H9 (cell line): Measurements from ENCODE around the gene BDNF. TPM values are rescaled to one million over a fixed set of nuclear protein-coding genes. Genes with fewer than 3 reads are reported as not detected.

Source experiments
- DNase-seq: peaks from one replicate; pipeline ENCODE4 v3.0.0-alpha.2; 2017
- H2AFZ ChIP-seq: one replicate; pipeline ENCODE4 v1.6.1; 2013; ENCODE audit warnings: mild to moderate bottlenecking, low read length, control low read depth, moderate library complexity
- H2AK5ac ChIP-seq: 2 replicates; pipeline ENCODE4 v1.6.1; 2013; ENCODE audit warnings: low read length, control low read depth, mixed read lengths; ENCODE audit not compliant: insufficient read length
- H2BK120ac ChIP-seq: one replicate; pipeline ENCODE4 v1.6.1; 2013; ENCODE audit warnings: low read depth, mild to moderate bottlenecking, low read length, control low read depth, inconsistent platforms; ENCODE audit not compliant: poor library complexity, severe bottlenecking
- H2BK12ac ChIP-seq: 2 replicates; pipeline ENCODE4 v1.6.1; 2013; ENCODE audit warnings: low read length, control low read depth, mixed read lengths, low read depth; ENCODE audit not compliant: insufficient read length
- H2BK15ac ChIP-seq: 2 replicates; pipeline ENCODE4 v1.6.1; 2013; ENCODE audit warnings: low read depth, low read length, control low read depth
- H2BK20ac ChIP-seq: one replicate; pipeline ENCODE4 v1.6.1; 2013; ENCODE audit warnings: low read depth, mild to moderate bottlenecking, low read length, control low read depth, inconsistent platforms; ENCODE audit not compliant: poor library complexity, severe bottlenecking
- H2BK5ac ChIP-seq: 2 replicates; pipeline ENCODE4 v1.6.1; 2013; ENCODE audit warnings: low read length, control low read depth, mixed read lengths; ENCODE audit not compliant: insufficient read length
- H3K14ac ChIP-seq: 2 replicates; pipeline ENCODE4 v1.6.1; 2013; ENCODE audit warnings: low read length, control low read depth; ENCODE audit not compliant: insufficient read depth
- H3K18ac ChIP-seq: 2 replicates; pipeline ENCODE4 v1.6.1; 2013; ENCODE audit warnings: low read depth, mild to moderate bottlenecking, mixed read lengths, low read length, control low read depth; ENCODE audit not compliant: insufficient read length
- H3K23ac ChIP-seq: 2 replicates; pipeline ENCODE4 v1.6.1; 2013; ENCODE audit warnings: low read length, control low read depth, mixed read lengths, low read depth; ENCODE audit not compliant: insufficient read length
- H3K23me2 ChIP-seq: 2 replicates; pipeline ENCODE4 v1.6.1; 2013; ENCODE audit warnings: low read depth, mild to moderate bottlenecking, mixed read lengths, low read length, control low read depth; ENCODE audit not compliant: insufficient read length, poor library complexity, severe bottlenecking
- H3K27ac ChIP-seq: 2 replicates; pipeline ENCODE4 v1.5.1; 2013; ENCODE audit warnings: low read length, control low read depth, mixed read lengths, low read depth; ENCODE audit not compliant: insufficient read length
- H3K27me3 ChIP-seq: 2 replicates; pipeline ENCODE4 v1.6.1; 2013; ENCODE audit warnings: low read length, control low read depth, inconsistent platforms; ENCODE audit not compliant: insufficient read depth
- H3K4ac ChIP-seq: 2 replicates; pipeline ENCODE4 v1.6.1; 2013; ENCODE audit warnings: low read depth, mild to moderate bottlenecking, control low read depth, inconsistent platforms, low read length, moderate library complexity
- H3K4me1 ChIP-seq: 2 replicates; pipeline ENCODE4 v1.6.1; 2013; ENCODE audit warnings: low read length, control low read depth, inconsistent platforms; ENCODE audit not compliant: insufficient read depth
- H3K4me2 ChIP-seq: 2 replicates; pipeline ENCODE4 v1.6.1; 2013; ENCODE audit warnings: low read length, control low read depth, mixed read lengths; ENCODE audit not compliant: insufficient read length, insufficient read depth
- H3K56ac ChIP-seq: 2 replicates; pipeline ENCODE4 v1.6.1; 2013; ENCODE audit warnings: low read depth, mild to moderate bottlenecking, mixed read lengths, low read length, control low read depth; ENCODE audit not compliant: insufficient read length
- H3K79me1 ChIP-seq: 2 replicates; pipeline ENCODE4 v1.6.1; 2013; ENCODE audit warnings: low read depth, mild to moderate bottlenecking, moderate library complexity, low read length, control low read depth, inconsistent platforms; ENCODE audit not compliant: insufficient read depth, poor library complexity, severe bottlenecking
- H3K79me2 ChIP-seq: 2 replicates; pipeline ENCODE4 v1.6.1; 2013; ENCODE audit warnings: low read length, control low read depth, inconsistent platforms; ENCODE audit not compliant: insufficient read depth
- H3K9ac ChIP-seq: 2 replicates; pipeline ENCODE4 v1.6.1; 2013; ENCODE audit warnings: low read length, control low read depth, mixed read lengths; ENCODE audit not compliant: insufficient read length; ENCODE audit errors: extremely low read depth
- H3K9me3 ChIP-seq: one replicate; pipeline ENCODE4 v1.6.1; 2013; ENCODE audit warnings: low read depth, low read length, inconsistent platforms; ENCODE audit not compliant: control insufficient read depth
- H3T11ph ChIP-seq: one replicate; pipeline ENCODE4 v1.6.1; 2013; ENCODE audit warnings: mild to moderate bottlenecking, low read length, control low read depth, inconsistent platforms
- H4K20me1 ChIP-seq: one replicate; pipeline ENCODE4 v1.6.1; 2013; ENCODE audit not compliant: control insufficient read depth, insufficient read length, insufficient read depth
- H4K5ac ChIP-seq: 2 replicates; pipeline ENCODE4 v1.6.1; 2013; ENCODE audit warnings: low read depth, mild to moderate bottlenecking, mixed read lengths, low read length, control low read depth; ENCODE audit not compliant: insufficient read length
- H4K8ac ChIP-seq: replicated peaks from 2 replicates; pipeline ENCODE4 v1.6.1; 2013; ENCODE audit warnings: low read length, control low read depth, mixed read lengths, low read depth; ENCODE audit not compliant: insufficient read length
- H4K91ac ChIP-seq: 2 replicates; pipeline ENCODE4 v1.6.1; 2013; ENCODE audit warnings: low read depth, mild to moderate bottlenecking, moderate library complexity, mixed read lengths, low read length, control low read depth; ENCODE audit not compliant: insufficient read length
- H3K27ac Mint-ChIP-seq, 3 experiments: 2 replicates in 2 of 3; 3 replicates in 1 of 3; pipeline ENCODE4 v1.8.0; 2020 to 2021; ENCODE audit warnings: mixed read lengths in 3 of 3, mild to moderate bottlenecking in 1 of 3, moderate library complexity in 1 of 3
- H3K27me3 Mint-ChIP-seq: 2 replicates; pipeline ENCODE4 v1.8.0; 2021; ENCODE audit warnings: low read depth, mild to moderate bottlenecking, moderate library complexity, mixed read lengths
- H3K36me3 Mint-ChIP-seq, 3 experiments: 2 replicates in 2 of 3; 3 replicates in 1 of 3; pipeline ENCODE4 v1.8.0; 2020 to 2021; ENCODE audit warnings: low read depth in 3 of 3, mixed read lengths in 3 of 3; ENCODE audit not compliant: insufficient read depth in 1 of 3
- H3K4me1 Mint-ChIP-seq, 2 experiments: 2 replicates each; pipeline ENCODE4 v1.8.0; 2020; ENCODE audit warnings: mixed read lengths in 2 of 2
- H3K4me3 Mint-ChIP-seq, 2 experiments: 2 replicates in 1 of 2; 3 replicates in 1 of 2; pipeline ENCODE4 v1.8.0; 2020 to 2021; ENCODE audit warnings: mild to moderate bottlenecking in 2 of 2, mixed read lengths in 2 of 2, moderate library complexity in 1 of 2
- H3K9me3 Mint-ChIP-seq, 2 experiments: 2 replicates in 1 of 2; 3 replicates in 1 of 2; pipeline ENCODE4 v1.8.0; 2020; ENCODE audit warnings: mild to moderate bottlenecking in 2 of 2, mixed read lengths in 2 of 2, moderate library complexity in 1 of 2
- CTCF ChIP-seq: fragments of 200-600 bp; sonication (generic); conservative IDR thresholded peaks from 3 replicates; pipeline ENCODE4 v1.8.0; 2021; ENCODE audit warnings: antibody characterized with exemption, mild to moderate bottlenecking
- WGBS: extraction: QIAGEN DNeasy Blood & Tissue Kit; methylation state at CpG from one replicate; pipeline ENCODE4 v1.1.7; 2013; ENCODE audit warnings: missing lambda C conversion rate, low lambda C conversion rate, mixed read lengths; ENCODE audit not compliant: insufficient read length; ENCODE audit errors: extremely low coverage; 5-methylcytosine and 5-hydroxymethylcytosine counted together
- total RNA-seq: library from RNA; stranded (reverse); gene quantifications from 2 replicates; pipeline ENCODE4 v1.2.1, GENCODE V29; 2021

BDNF gene
- total RNA-seq, 1 experiment from 2014 or later, result 2.7 TPM

GRCh38 chr11:27678242-27678641 is 22.0 kb downstream of the BDNF start:
- no peak overlapping the region for H3K4me2 ChIP-seq
- peaks cover 2% of the 10 kb centered on the region; the same call in 1 of the 2 replicates for H3K79me2 ChIP-seq
- H3K27ac ChIP-seq, result no peak overlapping the region
- no peak overlapping the region for H3K23ac ChIP-seq
- H4K20me1 ChIP-seq, result no peaks in the 10 kb centered on the region
- DNase-seq, result no peak
- Mint-ChIP-seq H3K4me3 (no peak overlapping the region), H3K27me3 (no peaks in the 10 kb centered on the region), H3K27ac (no peak overlapping the region), H3K4me1 (peaks cover 7 to 16% of the 10 kb centered on the region in 2 experiments), H3K36me3 (peaks cover 0 to 4% (median 0%) of the 10 kb centered on the region in 3 experiments; a peak in 3 of 7 replicates), H3K9me3 (peaks cover 3 to 7% of the 10 kb centered on the region in 2 experiments; a peak in 4 of 5 replicates)
- no peaks in the 10 kb centered on the region for H3K23me2 ChIP-seq
- H2BK15ac ChIP-seq, result no peak overlapping the region
- no peak overlapping the region for H4K91ac ChIP-seq
- H3K4me1 ChIP-seq, result peaks cover 4% of the 10 kb centered on the region; the same call in 1 of the 2 replicates
- H3K9ac ChIP-seq, result no peak overlapping the region
- H3K79me1 ChIP-seq, result no peaks in the 10 kb centered on the region
- no peak overlapping the region for H2AFZ ChIP-seq
- no peak overlapping the region for H2BK12ac ChIP-seq
- H3T11ph ChIP-seq, result no peak overlapping the region
- no peak overlapping the region for H3K14ac ChIP-seq
- no peaks in the 10 kb centered on the region for H3K27me3 ChIP-seq
- H4K8ac ChIP-seq, result no peak overlapping the region
- no peak overlapping the region for H2BK5ac ChIP-seq
- no peak overlapping the region for H2AK5ac ChIP-seq
- no CpG with 5 or more reads among the region's 4 CpGs for WGBS
- H2BK120ac ChIP-seq, result no peak overlapping the region
- no peak overlapping the region for H3K4ac ChIP-seq
- TF ChIP-seq CTCF, result no peak
- H2BK20ac ChIP-seq, result no peak overlapping the region
- no peak overlapping the region for H4K5ac ChIP-seq
- H3K18ac ChIP-seq, result no peak overlapping the region
- H3K56ac ChIP-seq, result no peak overlapping the region
- no peaks in the 10 kb centered on the region for H3K9me3 ChIP-seq
